ENCODE measurements around the gene ERH. TPM values are rescaled to one million over a fixed set of nuclear protein-coding genes. Genes with fewer than 3 reads are reported as not detected.
"Not testable (repeated sequence)": the region's sequence is repeated elsewhere in the genome, so short reads cannot be mapped to it uniquely, and the experiment has no call there.

ERH gene
- total RNA-seq, 1 donor from 2014 or later = 128 TPM

GRCh38 chr14:69423279-69423678 lies 25.2 kb upstream of the ERH start:
- ATAC-seq = no peak
- intact Hi-C loops (cut with DNase I) = no loop called here

DNA sequence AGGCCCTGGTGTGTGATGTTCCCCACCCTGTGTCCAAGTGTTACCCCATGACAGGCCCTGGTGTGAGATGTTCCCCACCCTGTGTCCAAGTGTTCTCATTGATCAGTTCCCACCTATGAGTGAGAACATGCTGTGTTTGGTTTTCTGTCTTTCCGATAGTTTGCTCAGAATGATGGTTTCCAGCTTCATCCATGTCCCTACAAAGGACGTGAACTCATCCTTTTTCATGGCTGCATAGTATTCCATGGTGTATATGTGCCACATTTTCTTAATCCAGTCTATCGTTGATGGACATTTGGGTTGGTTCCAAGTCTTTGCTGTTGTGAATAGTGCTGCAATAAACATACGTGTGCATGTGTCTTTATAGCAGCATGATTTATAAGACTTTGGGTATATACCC lies 18.0 kb upstream of the ERH start:
- ATAC-seq; H3K27ac ChIP-seq; H3K4me3 ChIP-seq; DNase-seq; H3K4me1 ChIP-seq; H3K9me3 ChIP-seq; H3K36me3 ChIP-seq; intact Hi-C loops (cut with DNase I); H3K27me3 ChIP-seq (ENCODE audit: low read depth): not testable (repeated sequence)

More at GRCh38 chr14:69423279-69423678, 25.2 kb upstream of the ERH start:
- H3K27ac ChIP-seq = no peak overlapping the region
- no peak overlapping the region for H3K4me3 ChIP-seq
- H3K27me3 ChIP-seq (ENCODE audit: low read depth) = no peaks in the 10 kb centered on the region
- H3K9me3 ChIP-seq = no peaks in the 10 kb centered on the region
- H3K4me1 ChIP-seq = no peaks in the 10 kb centered on the region
- no peak for DNase-seq
- peaks cover 47% of the 10 kb centered on the region for H3K36me3 ChIP-seq
- TF ChIP-seq, protein P1, sequence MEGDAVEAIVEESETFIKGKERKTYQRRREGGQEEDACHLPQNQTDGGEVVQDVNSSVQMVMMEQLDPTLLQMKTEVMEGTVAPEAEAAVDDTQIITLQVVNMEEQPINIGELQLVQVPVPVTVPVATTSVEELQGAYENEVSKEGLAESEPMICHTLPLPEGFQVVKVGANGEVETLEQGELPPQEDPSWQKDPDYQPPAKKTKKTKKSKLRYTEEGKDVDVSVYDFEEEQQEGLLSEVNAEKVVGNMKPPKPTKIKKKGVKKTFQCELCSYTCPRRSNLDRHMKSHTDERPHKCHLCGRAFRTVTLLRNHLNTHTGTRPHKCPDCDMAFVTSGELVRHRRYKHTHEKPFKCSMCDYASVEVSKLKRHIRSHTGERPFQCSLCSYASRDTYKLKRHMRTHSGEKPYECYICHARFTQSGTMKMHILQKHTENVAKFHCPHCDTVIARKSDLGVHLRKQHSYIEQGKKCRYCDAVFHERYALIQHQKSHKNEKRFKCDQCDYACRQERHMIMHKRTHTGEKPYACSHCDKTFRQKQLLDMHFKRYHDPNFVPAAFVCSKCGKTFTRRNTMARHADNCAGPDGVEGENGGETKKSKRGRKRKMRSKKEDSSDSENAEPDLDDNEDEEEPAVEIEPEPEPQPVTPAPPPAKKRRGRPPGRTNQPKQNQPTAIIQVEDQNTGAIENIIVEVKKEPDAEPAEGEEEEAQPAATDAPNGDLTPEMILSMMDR (IDR thresholded peaks at IDR 0.05) = no peak

- no peaks in the 10 kb centered on the region for H3K4me1 ChIP-seq
- ATAC-seq (no peak), DNase-seq (no peak)
- no peaks in the 10 kb centered on the region for H3K27me3 ChIP-seq (ENCODE audit: low read depth)
- no peak overlapping the region for H3K27ac ChIP-seq
- H3K36me3 ChIP-seq = no peaks in the 10 kb centered on the region
- H3K9me3 ChIP-seq = no peaks in the 10 kb centered on the region
- H3K4me3 ChIP-seq = no peak overlapping the region
- intact Hi-C loops (cut with DNase I) = no loop called here
- TF ChIP-seq, protein P1 (IDR thresholded peaks at IDR 0.05) = no peak
Observed at GRCh38 chr14:69413483-69413882, 15.4 kb upstream of the ERH start.

GRCh38 chr14:69408331-69408960 lies 10.3 kb upstream of the ERH start:
- H3K36me3 ChIP-seq = no peaks in the 10 kb centered on the region
- TF ChIP-seq, protein P1 (IDR thresholded peaks at IDR 0.05) = no peak
- H3K4me1 ChIP-seq = no peaks in the 10 kb centered on the region
- intact Hi-C loops (cut with DNase I) = no loop called here
- no peaks in the 10 kb centered on the region for H3K27me3 ChIP-seq (ENCODE audit: low read depth)
- no peak overlapping the region for H3K27ac ChIP-seq
- H3K4me3 ChIP-seq = no peak overlapping the region
- DNase-seq (no peak), ATAC-seq (no peak)
- H3K9me3 ChIP-seq = no peaks in the 10 kb centered on the region

DNA sequence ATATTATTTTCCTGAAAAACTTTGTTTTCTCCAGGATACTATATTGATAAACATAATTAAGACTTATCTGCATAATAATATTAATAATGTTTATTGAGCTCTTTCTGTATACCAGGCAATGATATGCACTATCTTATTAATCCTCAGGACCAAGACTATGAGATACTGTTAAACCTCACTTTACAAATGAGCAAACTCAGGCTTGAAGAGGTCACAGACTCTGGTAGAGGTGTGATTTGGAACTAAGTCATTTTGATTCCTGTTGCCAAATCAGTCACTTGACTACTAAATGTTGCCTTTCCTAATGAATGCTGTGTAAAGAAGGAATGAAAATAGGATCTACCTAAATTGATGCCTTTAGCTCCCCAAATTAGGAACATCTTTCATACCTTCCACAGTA lies 7.7 kb upstream of the ERH start:
- Histone ChIP-seq H3K36me3 (no peaks in the 10 kb centered on the region), H3K9me3 (no peaks in the 10 kb centered on the region), H3K27ac (no peak overlapping the region), H3K27me3 (ENCODE audit: low read depth) (no peaks in the 10 kb centered on the region), H3K4me1 (peaks cover 15% of the 10 kb centered on the region), H3K4me3 (no peak overlapping the region)
- ATAC-seq = no peak
- TF ChIP-seq, protein P1 (IDR thresholded peaks at IDR 0.05) = no peak
- intact Hi-C loops (cut with DNase I) = no loop called here
- DNase-seq = no peak

DNA sequence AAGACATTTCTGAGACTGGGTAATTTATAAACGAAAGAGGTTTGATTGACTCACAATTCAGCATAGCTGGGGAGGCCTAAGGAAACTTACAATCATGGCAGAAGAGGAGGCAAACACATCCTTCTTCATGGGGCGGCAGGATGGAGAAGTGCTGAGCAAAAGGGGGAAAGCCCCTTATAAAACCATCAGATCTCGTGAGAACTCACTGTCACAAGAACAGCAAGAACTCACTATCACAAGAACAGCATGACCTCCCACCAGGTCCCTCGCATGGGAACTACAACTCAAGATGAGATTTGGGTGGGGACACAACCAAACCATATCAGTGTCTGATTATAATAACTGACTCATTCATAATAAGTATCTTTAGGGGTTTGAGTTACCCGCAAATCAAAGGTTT lies 6.8 kb upstream of the ERH start:
- Histone ChIP-seq H3K27me3 (ENCODE audit: low read depth) (no peaks in the 10 kb centered on the region), H3K36me3 (no peaks in the 10 kb centered on the region), H3K4me3 (no peak overlapping the region), H3K4me1 (peaks cover 24% of the 10 kb centered on the region), H3K27ac (no peak overlapping the region), H3K9me3 (no peaks in the 10 kb centered on the region)
- ATAC-seq (no peak), DNase-seq (no peak)
- intact Hi-C loops (cut with DNase I) = no loop called here
- TF ChIP-seq, protein P1 (IDR thresholded peaks at IDR 0.05) = no peak

All from lower lobe of right lung (tissue), 2 donors.